GM12865 (cell line): Measurements from ENCODE around the gene CDH11.

Experiments used
- DNase-seq: peaks from one replicate; pipeline ENCODE4 v3.0.0; 2010; ENCODE audit warnings: low read depth
- H3K4me3 ChIP-seq: 2 replicates; pipeline ENCODE4 v1.5.1; 2011; ENCODE audit warnings: mild to moderate bottlenecking, low read depth, low read length, control low read depth
- CTCF ChIP-seq: IDR thresholded peaks from 2 replicates; pipeline ENCODE4 v1.5.1; 2011; ENCODE audit warnings: low read length, control low read depth, low read depth, inconsistent platforms; ENCODE audit not compliant: insufficient read depth; ENCODE audit errors: missing control alignments

The CDH11 gene

DNA sequence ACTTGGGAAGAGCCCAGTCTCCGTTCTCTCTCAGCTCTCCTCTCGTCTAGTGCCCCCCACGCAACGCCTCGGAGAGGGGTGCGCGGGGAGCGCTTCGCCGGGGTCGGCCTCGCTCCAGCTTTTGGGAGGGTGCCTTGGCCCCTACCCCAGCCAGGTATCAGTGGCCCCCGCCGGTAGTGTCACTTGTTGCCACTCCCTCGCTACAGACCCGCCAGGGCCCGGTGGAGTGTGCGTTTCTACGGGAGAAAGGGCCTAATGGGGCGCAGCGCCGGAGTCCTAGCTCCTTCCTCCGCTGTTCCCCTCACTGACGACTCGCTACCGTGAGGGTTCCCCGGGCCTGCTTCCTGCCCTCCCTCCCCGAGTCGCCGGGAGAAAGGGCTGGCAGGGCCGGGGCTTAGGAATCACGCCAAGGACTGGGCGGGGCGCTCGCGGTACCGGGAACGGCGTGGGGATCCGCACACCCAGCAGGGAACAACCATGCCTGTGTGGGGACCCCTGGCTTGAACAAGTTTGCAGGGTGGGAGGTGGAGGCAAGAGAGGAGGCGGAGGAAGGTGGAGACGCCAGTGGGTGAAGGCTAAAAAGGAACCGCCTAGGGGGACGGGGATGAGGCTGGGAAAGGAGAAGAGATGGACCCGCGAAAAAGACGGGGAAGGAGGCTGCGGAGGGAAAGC is 997 bp upstream of the CDH11 start:
- H3K4me3 ChIP-seq: no peak overlapping the region
- DNase-seq: no peak
- no peak for TF ChIP-seq CTCF

DNA sequence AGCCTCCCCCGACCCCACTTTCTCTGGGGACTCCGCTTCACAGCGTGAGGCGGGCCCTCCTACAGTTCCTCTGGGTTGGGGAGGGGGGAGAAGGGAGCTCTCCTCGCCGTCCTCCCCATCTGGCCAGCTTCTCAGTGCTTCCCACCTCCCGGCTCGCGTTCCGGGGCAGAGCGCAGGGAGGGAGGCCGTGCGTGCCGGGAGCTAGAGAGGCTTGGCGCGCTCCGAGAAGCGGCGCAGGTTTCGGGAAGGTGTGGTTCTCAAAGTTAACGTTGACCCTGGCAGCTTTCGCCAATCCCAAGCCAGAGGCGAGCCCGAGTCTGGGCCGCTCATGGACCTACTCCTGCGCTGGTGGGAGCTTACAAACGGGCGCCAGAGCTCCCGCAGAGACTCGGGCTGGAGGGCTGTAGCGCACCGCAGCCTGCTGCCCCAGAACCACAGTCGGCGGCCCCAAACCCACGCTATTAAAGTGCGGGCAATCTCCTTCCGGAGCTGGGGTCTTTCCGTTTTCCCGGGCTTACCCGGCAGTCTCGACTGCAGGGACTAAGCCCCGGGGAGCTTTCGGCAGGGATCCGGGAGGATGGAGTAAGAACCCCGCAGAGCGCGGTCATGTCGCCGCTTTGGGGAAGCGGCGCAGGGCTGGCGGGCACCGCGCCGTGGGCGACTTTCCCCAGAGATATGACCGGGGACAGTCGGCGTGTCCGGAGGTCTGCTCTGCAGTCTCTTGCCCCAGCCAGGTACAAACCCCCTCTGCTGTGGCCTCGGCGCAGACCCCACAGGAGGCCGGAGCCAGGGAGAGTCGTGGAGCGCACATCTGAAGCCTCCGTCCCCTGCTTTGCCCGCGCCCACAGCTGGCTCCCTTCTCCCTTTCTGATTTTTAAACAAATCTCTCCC is 787 bp downstream of the CDH11 start:
- TF ChIP-seq CTCF: no peak
- no peak overlapping the region for H3K4me3 ChIP-seq

DNA sequence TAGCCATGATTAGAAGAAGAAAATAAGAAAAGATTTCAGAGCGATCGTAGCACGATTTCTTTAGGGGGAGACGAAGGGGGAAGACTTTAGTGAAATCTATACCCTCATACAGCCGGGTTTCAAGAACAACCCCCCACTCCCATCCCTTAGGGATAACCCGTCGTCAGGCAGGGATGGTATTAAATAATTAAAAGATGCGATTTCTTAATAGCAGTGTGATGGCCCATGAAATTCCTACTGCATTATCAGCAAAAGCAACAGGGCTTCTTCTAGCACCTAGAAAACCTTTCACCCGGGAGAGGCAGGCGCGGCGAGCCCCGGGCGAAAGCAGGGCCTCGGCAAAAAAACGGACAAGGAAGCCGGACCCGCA is 1.4 kb downstream of the CDH11 start:
- no peak overlapping the region for H3K4me3 ChIP-seq
- no peak for DNase-seq
- no peak for TF ChIP-seq CTCF

More for the DNA sequence above, 787 bp downstream of the CDH11 start:
- DNase-seq: no peak

DNA sequence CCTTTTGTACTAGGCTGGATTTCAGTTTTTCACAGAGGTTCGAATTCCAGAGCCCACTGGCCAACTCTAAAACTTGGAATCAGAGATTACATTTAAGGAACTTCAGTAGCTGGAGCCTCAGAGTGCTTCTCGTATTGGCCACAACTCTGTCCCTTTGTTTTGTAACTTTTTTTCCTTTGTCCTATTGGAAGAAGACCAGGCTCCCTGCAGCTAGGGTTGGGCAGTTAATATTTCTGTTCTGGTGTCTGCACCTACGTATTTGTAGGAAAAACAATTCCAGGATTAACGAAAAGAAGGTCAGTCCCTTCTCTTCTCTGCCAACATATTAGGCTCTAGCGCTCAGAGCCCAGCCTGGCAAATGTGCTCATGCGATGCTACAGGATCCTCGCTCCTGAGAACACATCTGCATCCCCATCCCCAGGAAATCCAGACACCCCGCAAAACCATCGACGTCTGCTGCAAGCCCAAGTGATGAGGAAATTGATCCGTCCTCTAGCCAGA is 1.9 kb downstream of the CDH11 start:
- DNase-seq: no peak
- H3K4me3 ChIP-seq: no peak overlapping the region
- TF ChIP-seq CTCF: no peak

DNA sequence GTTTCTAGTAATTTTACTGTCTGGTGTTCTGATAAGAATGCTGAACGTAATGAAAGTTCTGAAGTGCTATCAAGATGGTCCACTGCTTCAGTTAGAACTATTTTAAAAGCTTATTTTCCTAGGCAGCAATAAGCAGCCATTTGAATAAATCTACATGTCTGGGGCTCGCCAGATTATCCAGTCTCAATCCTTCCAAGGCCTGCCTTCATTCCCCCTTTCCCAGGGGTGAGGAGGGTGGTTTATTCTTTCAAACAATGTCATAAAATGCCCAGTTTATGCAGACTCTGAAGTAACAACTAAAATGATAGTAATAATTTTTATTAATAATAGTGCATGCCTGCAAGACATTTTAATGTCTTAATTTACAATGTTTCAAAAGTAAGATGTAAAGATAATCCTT is 2.4 kb downstream of the CDH11 start:
- DNase-seq: no peak
- no peak overlapping the region for H3K4me3 ChIP-seq
- TF ChIP-seq CTCF: no peak

DNA sequence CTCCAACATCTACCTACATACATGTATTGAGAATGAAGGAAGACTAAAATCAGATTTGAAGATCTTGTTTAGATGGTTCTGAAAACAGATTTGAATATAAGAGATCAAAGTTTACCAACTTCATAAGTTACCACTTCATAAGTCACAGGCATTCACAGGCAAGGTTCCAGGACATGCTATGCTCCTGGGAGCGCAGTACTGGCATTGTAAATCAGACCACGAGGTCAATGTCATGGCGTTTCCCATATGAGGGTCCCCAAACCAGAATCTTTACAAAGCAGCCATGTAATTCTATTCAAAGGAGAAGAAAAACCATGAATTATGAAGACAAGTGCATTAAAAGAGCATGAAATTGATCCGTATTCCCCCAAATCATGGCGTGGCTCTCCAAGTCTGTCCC is 3.0 kb downstream of the CDH11 start:
- H3K4me3 ChIP-seq: no peak overlapping the region
- DNase-seq: no peak
- no peak for TF ChIP-seq CTCF
